ENCODE data around the gene HIGD1A.

HIGD1A gene

DNA sequence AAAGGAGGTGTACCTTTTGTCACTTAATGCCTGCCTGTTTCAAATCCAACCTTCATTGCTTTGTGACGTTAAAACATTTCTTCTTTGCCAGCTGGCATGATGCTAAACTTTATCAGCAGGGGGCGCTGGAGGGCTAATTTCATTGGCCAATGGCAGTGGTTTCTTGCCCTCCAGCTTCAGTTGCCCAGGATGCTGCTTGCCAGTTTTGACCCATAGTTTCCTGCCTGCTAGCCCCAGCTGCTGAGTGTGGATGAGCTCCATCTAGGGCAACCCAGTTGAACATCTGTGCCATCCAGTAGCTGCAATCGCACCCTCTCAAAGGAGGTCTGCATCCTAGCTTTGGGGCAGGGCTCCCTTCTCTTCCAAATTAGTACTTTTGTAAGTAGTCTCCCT is 27.0 kb upstream of the HIGD1A start:
- Histone ChIP-seq H3K9ac (ENCODE audit: insufficient read length) (no peak overlapping the region), H3K9me3 (ENCODE audit: low read depth, low read length) (no peaks in the 10 kb centered on the region), H3K27ac (no peak overlapping the region), H3K36me3 (ENCODE audit: insufficient read depth, low read length) (no peaks in the 10 kb centered on the region), H3K4me3 (no peak overlapping the region)
- no peak for DNase-seq (ENCODE audit: low read depth, low spot score)
- TF ChIP-seq POLR2AphosphoS5 (IDR thresholded peaks at IDR 0.05; ENCODE audit: borderline replicate concordance, low read depth, low read length) = no peak
- no peak for TF ChIP-seq EZH2 (IDR thresholded peaks at IDR 0.05)
- no peak for TF ChIP-seq FOXP2 (optimal IDR thresholded peaks at IDR 0.05; ENCODE audit: control extremely low read depth, extremely low read length, insufficient read depth)

- TF ChIP-seq EZH2 (IDR thresholded peaks at IDR 0.05) = no peak
- no peak for TF ChIP-seq POLR2AphosphoS5 (IDR thresholded peaks at IDR 0.05; ENCODE audit: borderline replicate concordance, low read depth, low read length)
- no peak for TF ChIP-seq FOXP2 (optimal IDR thresholded peaks at IDR 0.05; ENCODE audit: control extremely low read depth, extremely low read length, insufficient read depth)
- H3K9ac ChIP-seq (ENCODE audit: insufficient read length) = no peak overlapping the region
- no peak overlapping the region for H3K4me3 ChIP-seq
- no peak overlapping the region for H3K27ac ChIP-seq
- no peaks in the 10 kb centered on the region for H3K36me3 ChIP-seq (ENCODE audit: insufficient read depth, low read length)
- no peaks in the 10 kb centered on the region for H3K9me3 ChIP-seq (ENCODE audit: low read depth, low read length)
- DNase-seq (ENCODE audit: low read depth, low spot score) = no peak
Measured at GRCh38 chr3:42830437-42831320, 26.4 kb upstream of the HIGD1A start.

DNA sequence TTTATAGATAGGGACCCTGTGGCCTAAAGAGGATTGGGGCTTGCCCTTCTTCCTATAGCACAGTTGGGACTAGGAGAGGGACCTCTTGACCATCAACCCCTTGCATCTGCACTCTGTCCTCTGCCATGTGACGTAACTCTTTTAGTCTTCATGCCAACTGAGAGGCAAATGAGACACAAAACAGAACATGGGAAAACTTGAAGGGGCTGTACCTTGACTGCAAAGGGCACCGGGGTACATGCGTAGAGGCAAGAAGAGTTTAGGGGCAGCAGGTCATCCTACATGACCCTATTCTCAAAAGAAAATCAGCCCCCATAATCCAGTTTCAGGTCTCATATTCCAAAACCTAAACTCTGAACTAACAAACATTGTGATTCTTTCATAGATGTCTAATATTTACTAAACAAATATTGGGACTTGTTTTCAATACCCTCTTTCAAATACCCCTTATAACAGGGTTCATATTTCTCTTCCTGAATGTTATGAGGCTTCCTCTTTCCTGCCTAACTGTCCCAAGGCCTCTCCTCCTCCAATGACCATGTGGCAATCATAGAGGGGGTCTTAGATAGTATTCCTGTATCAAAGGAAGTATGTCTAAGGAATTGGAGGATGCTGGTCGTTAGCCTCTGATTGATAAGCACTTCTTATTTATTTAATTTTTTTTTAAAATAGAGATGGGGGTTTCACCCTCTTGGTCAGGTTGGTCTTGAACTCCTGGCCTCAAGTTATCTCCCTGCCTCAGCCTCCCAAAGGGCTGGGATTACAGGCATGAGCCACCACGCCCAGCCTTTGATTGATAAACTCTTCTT is 25.5 kb upstream of the HIGD1A start:
- Histone ChIP-seq H3K36me3 (ENCODE audit: insufficient read depth, low read length) (no peaks in the 10 kb centered on the region), H3K4me3 (no peak overlapping the region), H3K9ac (ENCODE audit: insufficient read length) (no peak overlapping the region), H3K27ac (no peak overlapping the region), H3K9me3 (ENCODE audit: low read depth, low read length) (no peaks in the 10 kb centered on the region)
- TF ChIP-seq POLR2AphosphoS5 (IDR thresholded peaks at IDR 0.05; ENCODE audit: borderline replicate concordance, low read depth, low read length) = no peak
- no peak for DNase-seq (ENCODE audit: low read depth, low spot score)

- Histone ChIP-seq H3K27ac (no peak overlapping the region), H3K9me3 (ENCODE audit: low read depth, low read length) (no peaks in the 10 kb centered on the region), H3K9ac (ENCODE audit: insufficient read length) (no peak overlapping the region), H3K36me3 (ENCODE audit: insufficient read depth, low read length) (no peaks in the 10 kb centered on the region), H3K4me3 (no peak overlapping the region)
- TF ChIP-seq EZH2 (IDR thresholded peaks at IDR 0.05) (no peak), POLR2AphosphoS5 (IDR thresholded peaks at IDR 0.05; ENCODE audit: borderline replicate concordance, low read depth, low read length) (no peak), FOXP2 (optimal IDR thresholded peaks at IDR 0.05; ENCODE audit: control extremely low read depth, extremely low read length, insufficient read depth) (no peak)
- DNase-seq (ENCODE audit: low read depth, low spot score) = no peak
Measured at GRCh38 chr3:42829083-42829627, 24.9 kb upstream of the HIGD1A start.

DNA sequence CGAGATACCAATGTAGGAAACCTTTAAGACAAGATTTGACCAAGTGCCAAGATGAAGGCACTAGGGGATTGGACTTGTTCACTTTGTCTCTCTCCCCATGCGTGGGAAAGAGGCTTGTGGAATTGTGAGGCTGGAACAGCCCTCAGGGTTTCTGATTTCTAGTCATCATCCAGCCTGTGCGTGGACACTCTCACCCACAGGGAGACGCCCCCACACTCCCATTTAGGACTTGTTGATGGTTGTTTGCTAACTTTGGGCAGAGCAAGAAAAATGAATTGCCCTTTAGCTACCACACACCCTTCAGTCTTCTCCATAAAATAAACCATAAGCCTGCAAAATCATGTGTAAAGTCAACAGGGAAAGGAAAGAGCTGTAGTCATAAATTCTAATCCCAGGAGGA is 23.4 kb upstream of the HIGD1A start:
- H3K36me3 ChIP-seq (ENCODE audit: insufficient read depth, low read length) = no peaks in the 10 kb centered on the region

GRCh38 chr3:42827023-42827422 is 22.7 kb upstream of the HIGD1A start:
- Histone ChIP-seq H3K9me3 (ENCODE audit: low read depth, low read length) (no peaks in the 10 kb centered on the region), H3K9ac (ENCODE audit: insufficient read length) (no peak overlapping the region), H3K4me3 (no peak overlapping the region), H3K36me3 (ENCODE audit: insufficient read depth, low read length) (no peaks in the 10 kb centered on the region), H3K27ac (no peak overlapping the region)
- TF ChIP-seq EZH2 (IDR thresholded peaks at IDR 0.05) = no peak
- TF ChIP-seq POLR2AphosphoS5 (IDR thresholded peaks at IDR 0.05; ENCODE audit: borderline replicate concordance, low read depth, low read length) = no peak
- TF ChIP-seq FOXP2 (optimal IDR thresholded peaks at IDR 0.05; ENCODE audit: control extremely low read depth, extremely low read length, insufficient read depth) = no peak
- DNase-seq (ENCODE audit: low read depth, low spot score) = no peak

More for the DNA sequence above, 23.4 kb upstream of the HIGD1A start:
- H3K9me3 ChIP-seq (ENCODE audit: low read depth, low read length) = no peaks in the 10 kb centered on the region
- H3K9ac ChIP-seq (ENCODE audit: insufficient read length) = no peak overlapping the region
- H3K4me3 ChIP-seq = no peak overlapping the region
- no peak for TF ChIP-seq FOXP2 (optimal IDR thresholded peaks at IDR 0.05; ENCODE audit: control extremely low read depth, extremely low read length, insufficient read depth)
- no peak for TF ChIP-seq EZH2 (IDR thresholded peaks at IDR 0.05)
- TF ChIP-seq POLR2AphosphoS5 (IDR thresholded peaks at IDR 0.05; ENCODE audit: borderline replicate concordance, low read depth, low read length) = no peak
- DNase-seq (ENCODE audit: low read depth, low spot score) = no peak
- no peak overlapping the region for H3K27ac ChIP-seq

DNA sequence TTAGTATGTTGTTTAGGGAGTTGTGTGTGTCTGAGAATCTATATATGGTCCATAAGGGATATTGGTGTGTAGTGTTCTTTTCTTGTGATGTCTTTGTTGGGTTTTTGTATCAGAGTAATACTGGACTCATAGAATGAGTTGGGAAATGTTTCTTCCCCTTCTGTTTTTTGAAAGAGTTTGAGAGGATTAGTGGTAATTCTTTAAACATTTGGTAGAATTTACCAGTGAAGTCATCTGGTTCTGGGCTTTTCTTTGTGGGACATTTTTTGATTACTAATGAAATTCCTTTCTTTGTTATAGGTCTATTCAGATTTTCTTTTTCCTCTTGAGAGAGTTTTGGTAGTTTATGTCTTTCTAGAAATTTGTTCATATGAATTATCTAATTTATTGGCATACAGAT is 21.9 kb upstream of the HIGD1A start:
- Histone ChIP-seq H3K36me3 (ENCODE audit: insufficient read depth, low read length) (no peaks in the 10 kb centered on the region), H3K27ac (no peak overlapping the region), H3K4me3 (no peak overlapping the region), H3K9ac (ENCODE audit: insufficient read length) (no peak overlapping the region), H3K9me3 (ENCODE audit: low read depth, low read length) (no peaks in the 10 kb centered on the region)
- TF ChIP-seq FOXP2 (optimal IDR thresholded peaks at IDR 0.05; ENCODE audit: control extremely low read depth, extremely low read length, insufficient read depth) (no peak), POLR2AphosphoS5 (IDR thresholded peaks at IDR 0.05; ENCODE audit: borderline replicate concordance, low read depth, low read length) (no peak), EZH2 (IDR thresholded peaks at IDR 0.05) (no peak)
- DNase-seq (ENCODE audit: low read depth, low spot score) = no peak

DNA sequence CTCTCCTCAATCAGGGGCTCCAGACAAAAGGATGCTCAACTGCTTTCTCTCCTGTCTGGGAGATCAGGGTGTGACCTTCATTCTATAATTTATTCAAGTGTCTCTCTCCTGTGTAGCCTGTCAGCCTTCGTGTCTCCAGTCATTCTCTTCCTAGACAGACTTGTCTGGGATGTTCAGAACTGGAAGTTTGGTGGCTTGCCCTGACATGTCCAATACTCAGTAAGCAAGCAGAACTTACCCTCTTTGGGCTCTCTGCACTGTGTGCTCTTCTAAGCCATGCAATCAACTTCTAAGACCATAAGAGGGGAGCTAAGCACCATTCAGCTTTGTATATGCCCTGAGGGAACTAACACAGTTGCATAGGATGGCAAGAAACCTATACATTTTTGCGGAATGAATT is 19.1 kb upstream of the HIGD1A start:
- Histone ChIP-seq H3K9me3 (ENCODE audit: low read depth, low read length) (no peaks in the 10 kb centered on the region), H3K27ac (no peak overlapping the region), H3K36me3 (ENCODE audit: insufficient read depth, low read length) (no peaks in the 10 kb centered on the region), H3K9ac (ENCODE audit: insufficient read length) (no peak overlapping the region), H3K4me3 (no peak overlapping the region)
- no peak for DNase-seq (ENCODE audit: low read depth, low spot score)
- TF ChIP-seq FOXP2 (optimal IDR thresholded peaks at IDR 0.05; ENCODE audit: control extremely low read depth, extremely low read length, insufficient read depth) (no peak), EZH2 (IDR thresholded peaks at IDR 0.05) (no peak), POLR2AphosphoS5 (IDR thresholded peaks at IDR 0.05; ENCODE audit: borderline replicate concordance, low read depth, low read length) (no peak)

Measured in SK-N-MC (cell line).